GOT3 (cell line): ENCODE data around the gene CREBZF.
"Not testable (repeated sequence)": the region's sequence is repeated elsewhere in the genome, so short reads cannot be mapped to it uniquely, and the experiment has no call there.

Source experiments
- DNase-seq: peaks from one replicate; lab custom pipeline; 2025; ENCODE audit warnings: mixed read lengths; lab: John Stamatoyannopoulos, UW

CREBZF gene

GRCh38 chr11:85626496-85626895 lies 38.4 kb downstream of the CREBZF start:
- DNase-seq: no peak

GRCh38 chr11:85620256-85620655 lies 44.7 kb downstream of the CREBZF start:
- no peak for DNase-seq

- DNase-seq: no peak
Observed at GRCh38 chr11:85619499-85619898, 45.4 kb downstream of the CREBZF start.

- DNase-seq: not testable (repeated sequence)
Observed at GRCh38 chr11:85611643-85612042, 53.3 kb downstream of the CREBZF start.
